ENCODE measurements around the gene CXCL10.
"Not testable (repeated sequence)": the region's sequence is repeated elsewhere in the genome, so short reads cannot be mapped to it uniquely, and the experiment has no call there.

Gene CXCL10

GRCh38 chr4:76023389-76023788, at the start of gene CXCL10:
Gene CXCL10 (minus strand): TSS chr4:76023497. CDS start chr4:76023431, 66 bp downstream.
- no peak for DNase-seq

GRCh38 chr4:76072760-76073159, 49.5 kb upstream of the CXCL10 start:
- no peak for DNase-seq

- peak in 5 of 6 experiments; percentile 28 to 72 (median 51) for DNase-seq
These were observed 44.5 kb upstream of the CXCL10 start for GRCh38 chr4:76067652-76068286.

- DNase-seq: no peak
These were observed 43.2 kb upstream of the CXCL10 start for GRCh38 chr4:76066546-76066945.

- no peak for DNase-seq
These were observed 38.7 kb upstream of the CXCL10 start for GRCh38 chr4:76061982-76062381.

GRCh38 chr4:76061421-76061820, 38.1 kb upstream of the CXCL10 start:
- no peak for DNase-seq

- no peak for DNase-seq
These were observed 37.2 kb upstream of the CXCL10 start for GRCh38 chr4:76060506-76060905.

- no peak for DNase-seq
These were observed 36.5 kb upstream of the CXCL10 start for GRCh38 chr4:76059750-76060149.

- no peak for DNase-seq
These were observed 35.7 kb upstream of the CXCL10 start for GRCh38 chr4:76058888-76059426.

GRCh38 chr4:76058302-76058701, 35.0 kb upstream of the CXCL10 start:
- DNase-seq: no peak

- DNase-seq: no peak
These were observed 32.1 kb upstream of the CXCL10 start for GRCh38 chr4:76055421-76055820.

- no peak for DNase-seq
These were observed 31.7 kb upstream of the CXCL10 start for GRCh38 chr4:76055016-76055415.

GRCh38 chr4:76053730-76054129, 30.4 kb upstream of the CXCL10 start:
- DNase-seq: no peak

- DNase-seq: not testable (repeated sequence)
These were observed 27.3 kb upstream of the CXCL10 start for GRCh38 chr4:76050560-76051050.

GRCh38 chr4:76049860-76050416, 26.6 kb upstream of the CXCL10 start:
- DNase-seq: not testable (repeated sequence)

- DNase-seq: not testable (repeated sequence)
These were observed 21.4 kb upstream of the CXCL10 start for GRCh38 chr4:76044686-76045085.

GRCh38 chr4:76043306-76043705, 20.0 kb upstream of the CXCL10 start:
- not testable (repeated sequence) for DNase-seq

GRCh38 chr4:76042241-76042998, 19.1 kb upstream of the CXCL10 start:
- not testable (repeated sequence) for DNase-seq

GRCh38 chr4:76036855-76037254, 13.6 kb upstream of the CXCL10 start:
- DNase-seq: no peak

GRCh38 chr4:76035799-76036380, 12.6 kb upstream of the CXCL10 start, which contains the start of gene CXCL11:
Gene CXCL11 (minus strand): TSS chr4:76036070. CDS start chr4:76035987, 83 bp downstream.
- DNase-seq: no peak

GRCh38 chr4:76035141-76035540, 11.8 kb upstream of the CXCL10 start:
- no peak for DNase-seq

GRCh38 chr4:76029300-76029699, 6.0 kb upstream of the CXCL10 start:
- no peak for DNase-seq

- DNase-seq: peak in 3 of 6 experiments; percentile 39 to 48 (median 47)
These were observed 5.1 kb upstream of the CXCL10 start for GRCh38 chr4:76028350-76028765.

All from stimulated activated naive CD4-positive, alpha-beta T cell (primary cell).